SH-SY5Y (cell line): ENCODE results near the gene RASGRF1.

Experiments
- GATA2 ChIP-seq: IDR thresholded peaks from 2 replicates; pipeline ENCODE4 v1.6.1; 2011; ENCODE audit warnings: mild to moderate bottlenecking, low read depth, low read length
- GATA3 ChIP-seq: IDR thresholded peaks from 2 replicates; pipeline ENCODE4 v1.6.1; 2011; ENCODE audit warnings: low read depth, mild to moderate bottlenecking, low read length, moderate library complexity

DNA sequence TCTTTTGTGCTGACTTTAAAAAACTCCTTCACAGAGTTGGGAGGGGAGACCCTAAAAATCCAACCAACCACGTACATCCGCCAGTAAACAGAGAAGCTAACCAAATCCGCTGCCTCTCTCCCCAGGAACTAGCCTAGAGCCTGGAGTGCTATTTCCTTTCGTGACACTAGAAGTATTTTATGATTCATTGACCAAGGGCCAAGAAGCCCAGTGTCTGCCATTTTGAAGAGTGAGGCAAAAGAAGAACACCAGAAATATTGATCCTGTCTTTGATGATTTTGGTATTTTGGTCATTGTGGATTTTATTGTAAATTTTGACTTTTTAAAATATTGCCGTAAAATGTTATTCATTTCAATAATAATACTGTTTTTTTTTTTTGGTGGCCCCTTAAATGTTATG is 135.2 kb downstream of the RASGRF1 start:
- TF ChIP-seq GATA2 (no peak), GATA3 (no peak)
